Right ventricle myocardium inferior (tissue), 1 donor: Measurements from ENCODE around the gene FAM50B. TPM values are rescaled to one million over a fixed set of nuclear protein-coding genes. Genes with fewer than 3 reads are reported as not detected.

Experiments
- ATAC-seq: fragments of 200-7000 bp; cut with Tn5 transposase; one replicate; pipeline ENCODE4 v1.9.1; 2020; ENCODE audit warnings: mild to moderate bottlenecking, moderate library complexity
- DNase-seq: peaks from one replicate; pipeline ENCODE4 v3.0.0; 2021; ENCODE audit errors: missing footprints
- intact Hi-C: fragments of 100-400 bp; cut with DNase I; formaldehyde crosslinking; loops from one replicate; pipeline ENCODE4 v1.11.0; 2022
- long read RNA-seq: library from polyadenylated mRNA; unstranded; transcript quantifications from one replicate; pipeline ENCODE4 v2.0.0, GENCODE V29; 2021
- total RNA-seq: library from RNA; stranded (reverse); fragmentation: NEBNext Ultra II Directional; extraction: Animal tissue kit (Norgen Biotek cat#: 25700); gene quantifications from one replicate; pipeline ENCODE4 v1.2.1, GENCODE V29; 2021
- donor health status: DM: no; HTN: yes; CAD: no; lungs with severe emphysema.

Gene FAM50B
- 26.5 TPM for total RNA-seq
- long read RNA-seq, transcript FAM50B-202 (1 exons, 1,935 nt) = minor isoform, 16 of 51 reads
- long read RNA-seq, transcript FAM50B-203 (2 exons, 1,643 nt) = major isoform, 35 of 51 reads
- long read RNA-seq, partial matches to known transcripts = 0 of 51 reads
- long read RNA-seq, other reads (novel, unspliced or antisense) = 0 of 51 reads

- peak; percentile 94 for DNase-seq
- peak; percentile 98 for ATAC-seq
- intact Hi-C loops = loop anchor here (1.0 kb wide), 3 partner anchors 84 to 142 kb away; no protein-coding TSS in a partner anchor
Measured at GRCh38 chr6:3848925-3849605, at the start of gene FAM50B. TSS of gene FAM50B (plus strand) at chr6:3849373. CDS start at chr6:3849812, 439 bp downstream.

- ATAC-seq = no peak
- no peak for DNase-seq
- intact Hi-C loops = loop anchor here (5.0 kb wide), 1 partner anchor 47 kb away; the partner anchor contains the start of gene PXDC1
Measured at GRCh38 chr6:3799719-3800118, 49.5 kb upstream of the FAM50B start.

GRCh38 chr6:3800850-3801591 is 48.2 kb upstream of the FAM50B start:
- intact Hi-C loops = loop anchor here (5.0 kb wide), 1 partner anchor 49 kb away; the partner anchor contains the start of gene PXDC1
- peak; percentile 72 for ATAC-seq
- DNase-seq = no peak

GRCh38 chr6:3801960-3802359 is 47.2 kb upstream of the FAM50B start:
- intact Hi-C loops = loop anchor here (5.0 kb wide), 1 partner anchor 50 kb away; the partner anchor contains the start of gene PXDC1
- DNase-seq (no peak), ATAC-seq (no peak)

- DNase-seq = no peak
- ATAC-seq = peak; percentile 31
- intact Hi-C loops = loop anchor here (5.0 kb wide), 1 partner anchor 52 kb away; the partner anchor contains the start of gene PXDC1
Measured at GRCh38 chr6:3803627-3804468, 45.3 kb upstream of the FAM50B start.

GRCh38 chr6:3804964-3805363 is 44.2 kb upstream of the FAM50B start:
- intact Hi-C loops = loop anchor here (5.0 kb wide), 1 partner anchor 53 kb away; the partner anchor contains the start of gene PXDC1
- DNase-seq = no peak
- no peak for ATAC-seq

GRCh38 chr6:3805448-3806123 is 43.6 kb upstream of the FAM50B start:
- intact Hi-C loops = no loop called here
- DNase-seq (no peak), ATAC-seq (no peak)

GRCh38 chr6:3806169-3806922 is 42.8 kb upstream of the FAM50B start:
- intact Hi-C loops = no loop called here
- ATAC-seq (no peak), DNase-seq (no peak)

GRCh38 chr6:3808199-3808598 is 41.0 kb upstream of the FAM50B start:
- DNase-seq = no peak
- ATAC-seq = no peak
- intact Hi-C loops = no loop called here

- DNase-seq (peak; percentile 78), ATAC-seq (peak; percentile 60)
- intact Hi-C loops = no loop called here
Measured at GRCh38 chr6:3808759-3809514, 40.2 kb upstream of the FAM50B start.

GRCh38 chr6:3809515-3809891 is 39.7 kb upstream of the FAM50B start:
- no peak for ATAC-seq
- DNase-seq = no peak
- intact Hi-C loops = no loop called here

- DNase-seq (no peak), ATAC-seq (no peak)
- intact Hi-C loops = no loop called here
Measured at GRCh38 chr6:3809982-3810381, 39.2 kb upstream of the FAM50B start.

GRCh38 chr6:3811191-3811590 is 38.0 kb upstream of the FAM50B start:
- DNase-seq (no peak), ATAC-seq (no peak)
- intact Hi-C loops = no loop called here

- no peak for ATAC-seq
- intact Hi-C loops = no loop called here
- no peak for DNase-seq
Measured at GRCh38 chr6:3812596-3812995, 36.6 kb upstream of the FAM50B start.

GRCh38 chr6:3813150-3813780 is 35.9 kb upstream of the FAM50B start:
- intact Hi-C loops = no loop called here
- peak; percentile 81 for ATAC-seq

GRCh38 chr6:3813918-3814317 is 35.3 kb upstream of the FAM50B start:
- DNase-seq (no peak), ATAC-seq (no peak)
- intact Hi-C loops = no loop called here

More at GRCh38 chr6:3813150-3813780, 35.9 kb upstream of the FAM50B start:
- DNase-seq = no peak
